K562 (cell line): ENCODE results near the gene SIGLEC6. TPM values are rescaled to one million over a fixed set of nuclear protein-coding genes. Genes with fewer than 3 reads are reported as not detected.

Source experiments
- FOXP1 ChIP-seq: sonication (generic); formaldehyde crosslinking; IDR thresholded peaks from 2 replicates; pipeline ENCODE4 v1.8.0; 2022; ENCODE audit warnings: mild to moderate bottlenecking, missing genetic modification reagents
- NFXL1 ChIP-seq: fragments of 450-650 bp; formaldehyde crosslinking; IDR thresholded peaks from 2 replicates; pipeline ENCODE4 v1.4.0; 2021; ENCODE audit warnings: mild to moderate bottlenecking
- NFYB ChIP-seq: IDR thresholded peaks from 2 replicates; pipeline ENCODE4 v1.6.1; 2011; ENCODE audit warnings: mild to moderate bottlenecking, moderate library complexity; ENCODE audit not compliant: insufficient read length; ENCODE audit errors: extremely low read depth
- POLR3G ChIP-seq: IDR thresholded peaks from 2 replicates; pipeline ENCODE4 v1.6.1; 2011; ENCODE audit not compliant: insufficient read length, insufficient replicate concordance; ENCODE audit errors: extremely low read depth
- TBL1XR1 ChIP-seq, 2 experiments: IDR thresholded peaks; 2 replicates each; pipeline ENCODE4 v1.6.1; 2012; ENCODE audit warnings: improper control_type of control experiment in 2 of 2, low read length in 2 of 2, mild to moderate bottlenecking in 1 of 2
- ZBTB7A ChIP-seq: IDR thresholded peaks from 2 replicates; pipeline ENCODE4 v1.6.1; 2011; ENCODE audit warnings: low read depth, mild to moderate bottlenecking, low read length, moderate library complexity, borderline replicate concordance; ENCODE audit not compliant: control insufficient read depth
- ZNF12 ChIP-seq: sonication (generic); formaldehyde crosslinking; IDR thresholded peaks from 2 replicates; pipeline ENCODE4 v1.4.0; 2020; ENCODE audit warnings: mild to moderate bottlenecking, missing genetic modification reagents
- ZNF589 ChIP-seq: fragments of 200-800 bp; sonication (Bioruptor generic); IDR thresholded peaks from 2 replicates; pipeline ENCODE4 v1.6.1; 2016; ENCODE audit warnings: low read depth, missing genetic modification characterization, missing compliant biosample characterization
- polyA plus RNA-seq, 8 experiments: library from polyadenylated mRNA; depleted of rRNA in 4 of 8; stranded (reverse) in 5 of 8; unstranded in 3 of 8; fragments of >200 nt; fragmentation: Nextera tagmentation in 2 of 8; fragmentation: Illumina TruSeq in 1 of 8; extraction: Ambion mirVana in 2 of 8; extraction: Trizol in 1 of 8; gene quantifications; 2 replicates each; pipeline versions ENCODE4 v1.2.1 to v1.2.3, GENCODE V29; 2011 to 2014; ENCODE audit warnings: inconsistent platforms in 1 of 8, missing spikeins in 1 of 8
- total RNA-seq, 7 experiments: library from RNA; depleted of rRNA in 6 of 7; stranded (reverse); fragments of >200 nt in 6 of 7; fragmentation: Illumina TruSeq in 2 of 7; extraction: Trizol in 2 of 7; gene quantifications; 2 replicates each; pipeline versions ENCODE4 v1.2.1 to v1.2.3, GENCODE V29; 2011 to 2021; ENCODE audit warnings: low replicate concordance in 1 of 7
- TF ChIP-seq, protein P1 (sequence below), 3 experiments: fragments of 200-800 bp in 1 of 3; fragments of 250-450 bp in 1 of 3; fragments of 450-650 bp in 1 of 3; sonication (Bioruptor Pico) in 1 of 3; sonication (Bioruptor generic) in 1 of 3; formaldehyde crosslinking in 1 of 3; IDR thresholded peaks; 2 replicates each; pipeline versions ENCODE4 v1.6.1 to v1.8.0; 2016 to 2022; ENCODE audit warnings: mild to moderate bottlenecking in 2 of 3, missing genetic modification characterization in 2 of 3, missing compliant biosample characterization in 1 of 3, moderate library complexity in 1 of 3
- TF ChIP-seq, protein P2 (sequence below): fragments of 250-450 bp; sonication (Bioruptor Pico); IDR thresholded peaks from 2 replicates; pipeline ENCODE4 v1.4.0; 2020; ENCODE audit warnings: mild to moderate bottlenecking, moderate library complexity
- TF ChIP-seq, protein P3 (sequence below): fragments of 450-650 bp; IDR thresholded peaks from 2 replicates; pipeline ENCODE4 v1.6.1; 2014; ENCODE audit warnings: low read depth, mild to moderate bottlenecking, moderate library complexity, borderline replicate concordance
- TF ChIP-seq, protein P4 (sequence below): sonication (generic); formaldehyde crosslinking; IDR thresholded peaks from 2 replicates; pipeline ENCODE4 v1.8.1; 2023; ENCODE audit warnings: mild to moderate bottlenecking, missing genetic modification reagents
- TF ChIP-seq, protein P5 (sequence below): fragments of 450-650 bp; IDR thresholded peaks from 2 replicates; pipeline ENCODE4 v1.6.1; 2016; ENCODE audit warnings: borderline replicate concordance

Gene SIGLEC6
- total and polyA plus RNA-seq, 9 of the 15 experiments (the other 6 are each of a cell fraction or from before 2014, with no cell fraction given): 0.03 to 17.5 (median 0.71) TPM

DNA sequence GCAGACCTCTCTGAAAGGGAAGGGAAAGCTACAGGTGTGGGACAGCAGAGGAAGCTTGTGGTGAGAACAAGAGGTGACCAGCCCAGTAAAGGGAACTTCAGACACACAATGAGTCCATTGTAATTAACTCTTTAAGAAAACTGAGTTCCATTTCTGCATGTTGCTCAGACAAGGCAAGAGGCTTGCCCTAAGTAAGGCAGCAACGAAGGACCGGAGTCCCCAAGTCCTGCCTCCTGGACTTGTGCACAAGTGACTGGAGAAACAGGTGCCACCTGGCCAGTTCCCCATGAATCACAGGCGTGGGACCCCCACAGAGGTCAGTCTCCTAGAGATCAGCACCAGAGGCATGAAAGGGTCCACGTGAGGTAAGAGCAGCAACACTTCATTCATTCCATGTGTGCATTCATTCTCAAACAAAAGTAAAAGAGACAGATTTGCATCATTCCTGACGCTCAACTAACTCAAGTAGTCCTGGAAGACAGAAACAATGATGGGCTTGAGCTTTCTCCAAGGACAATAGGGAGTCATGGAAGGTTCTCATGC is 14.7 kb upstream of the SIGLEC6 start (continued):
- TF ChIP-seq, protein P1, sequence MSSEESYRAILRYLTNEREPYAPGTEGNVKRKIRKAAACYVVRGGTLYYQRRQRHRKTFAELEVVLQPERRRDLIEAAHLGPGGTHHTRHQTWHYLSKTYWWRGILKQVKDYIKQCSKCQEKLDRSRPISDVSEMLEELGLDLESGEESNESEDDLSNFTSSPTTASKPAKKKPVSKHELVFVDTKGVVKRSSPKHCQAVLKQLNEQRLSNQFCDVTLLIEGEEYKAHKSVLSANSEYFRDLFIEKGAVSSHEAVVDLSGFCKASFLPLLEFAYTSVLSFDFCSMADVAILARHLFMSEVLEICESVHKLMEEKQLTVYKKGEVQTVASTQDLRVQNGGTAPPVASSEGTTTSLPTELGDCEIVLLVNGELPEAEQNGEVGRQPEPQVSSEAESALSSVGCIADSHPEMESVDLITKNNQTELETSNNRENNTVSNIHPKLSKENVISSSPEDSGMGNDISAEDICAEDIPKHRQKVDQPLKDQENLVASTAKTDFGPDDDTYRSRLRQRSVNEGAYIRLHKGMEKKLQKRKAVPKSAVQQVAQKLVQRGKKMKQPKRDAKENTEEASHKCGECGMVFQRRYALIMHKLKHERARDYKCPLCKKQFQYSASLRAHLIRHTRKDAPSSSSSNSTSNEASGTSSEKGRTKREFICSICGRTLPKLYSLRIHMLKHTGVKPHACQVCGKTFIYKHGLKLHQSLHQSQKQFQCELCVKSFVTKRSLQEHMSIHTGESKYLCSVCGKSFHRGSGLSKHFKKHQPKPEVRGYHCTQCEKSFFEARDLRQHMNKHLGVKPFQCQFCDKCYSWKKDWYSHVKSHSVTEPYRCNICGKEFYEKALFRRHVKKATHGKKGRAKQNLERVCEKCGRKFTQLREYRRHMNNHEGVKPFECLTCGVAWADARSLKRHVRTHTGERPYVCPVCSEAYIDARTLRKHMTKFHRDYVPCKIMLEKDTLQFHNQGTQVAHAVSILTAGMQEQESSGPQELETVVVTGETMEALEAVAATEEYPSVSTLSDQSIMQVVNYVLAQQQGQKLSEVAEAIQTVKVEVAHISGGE (CRISPR knock-in tag; IDR thresholded peaks at IDR 0.05): no peak
- no peak for TF ChIP-seq POLR3G
- peak; percentile 91; the same call in 1 of the 2 replicates for TF ChIP-seq ZNF589 (CRISPR knock-in tag)
- TF ChIP-seq, protein P2, sequence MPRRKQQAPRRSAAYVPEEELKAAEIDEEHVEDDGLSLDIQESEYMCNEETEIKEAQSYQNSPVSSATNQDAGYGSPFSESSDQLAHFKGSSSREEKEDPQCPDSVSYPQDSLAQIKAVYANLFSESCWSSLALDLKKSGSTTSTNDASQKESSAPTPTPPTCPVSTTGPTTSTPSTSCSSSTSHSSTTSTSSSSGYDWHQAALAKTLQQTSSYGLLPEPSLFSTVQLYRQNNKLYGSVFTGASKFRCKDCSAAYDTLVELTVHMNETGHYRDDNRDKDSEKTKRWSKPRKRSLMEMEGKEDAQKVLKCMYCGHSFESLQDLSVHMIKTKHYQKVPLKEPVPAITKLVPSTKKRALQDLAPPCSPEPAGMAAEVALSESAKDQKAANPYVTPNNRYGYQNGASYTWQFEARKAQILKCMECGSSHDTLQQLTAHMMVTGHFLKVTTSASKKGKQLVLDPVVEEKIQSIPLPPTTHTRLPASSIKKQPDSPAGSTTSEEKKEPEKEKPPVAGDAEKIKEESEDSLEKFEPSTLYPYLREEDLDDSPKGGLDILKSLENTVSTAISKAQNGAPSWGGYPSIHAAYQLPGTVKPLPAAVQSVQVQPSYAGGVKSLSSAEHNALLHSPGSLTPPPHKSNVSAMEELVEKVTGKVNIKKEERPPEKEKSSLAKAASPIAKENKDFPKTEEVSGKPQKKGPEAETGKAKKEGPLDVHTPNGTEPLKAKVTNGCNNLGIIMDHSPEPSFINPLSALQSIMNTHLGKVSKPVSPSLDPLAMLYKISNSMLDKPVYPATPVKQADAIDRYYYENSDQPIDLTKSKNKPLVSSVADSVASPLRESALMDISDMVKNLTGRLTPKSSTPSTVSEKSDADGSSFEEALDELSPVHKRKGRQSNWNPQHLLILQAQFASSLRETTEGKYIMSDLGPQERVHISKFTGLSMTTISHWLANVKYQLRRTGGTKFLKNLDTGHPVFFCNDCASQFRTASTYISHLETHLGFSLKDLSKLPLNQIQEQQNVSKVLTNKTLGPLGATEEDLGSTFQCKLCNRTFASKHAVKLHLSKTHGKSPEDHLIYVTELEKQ (CRISPR knock-in tag): peak; percentile 34; the same call in 1 of the 2 replicates
- TF ChIP-seq ZNF12 (CRISPR knock-in tag): no peak
- TF ChIP-seq NFYB: no peak
- TF ChIP-seq, protein P3, sequence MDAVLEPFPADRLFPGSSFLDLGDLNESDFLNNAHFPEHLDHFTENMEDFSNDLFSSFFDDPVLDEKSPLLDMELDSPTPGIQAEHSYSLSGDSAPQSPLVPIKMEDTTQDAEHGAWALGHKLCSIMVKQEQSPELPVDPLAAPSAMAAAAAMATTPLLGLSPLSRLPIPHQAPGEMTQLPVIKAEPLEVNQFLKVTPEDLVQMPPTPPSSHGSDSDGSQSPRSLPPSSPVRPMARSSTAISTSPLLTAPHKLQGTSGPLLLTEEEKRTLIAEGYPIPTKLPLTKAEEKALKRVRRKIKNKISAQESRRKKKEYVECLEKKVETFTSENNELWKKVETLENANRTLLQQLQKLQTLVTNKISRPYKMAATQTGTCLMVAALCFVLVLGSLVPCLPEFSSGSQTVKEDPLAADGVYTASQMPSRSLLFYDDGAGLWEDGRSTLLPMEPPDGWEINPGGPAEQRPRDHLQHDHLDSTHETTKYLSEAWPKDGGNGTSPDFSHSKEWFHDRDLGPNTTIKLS: no peak
- TF ChIP-seq, protein P4, sequence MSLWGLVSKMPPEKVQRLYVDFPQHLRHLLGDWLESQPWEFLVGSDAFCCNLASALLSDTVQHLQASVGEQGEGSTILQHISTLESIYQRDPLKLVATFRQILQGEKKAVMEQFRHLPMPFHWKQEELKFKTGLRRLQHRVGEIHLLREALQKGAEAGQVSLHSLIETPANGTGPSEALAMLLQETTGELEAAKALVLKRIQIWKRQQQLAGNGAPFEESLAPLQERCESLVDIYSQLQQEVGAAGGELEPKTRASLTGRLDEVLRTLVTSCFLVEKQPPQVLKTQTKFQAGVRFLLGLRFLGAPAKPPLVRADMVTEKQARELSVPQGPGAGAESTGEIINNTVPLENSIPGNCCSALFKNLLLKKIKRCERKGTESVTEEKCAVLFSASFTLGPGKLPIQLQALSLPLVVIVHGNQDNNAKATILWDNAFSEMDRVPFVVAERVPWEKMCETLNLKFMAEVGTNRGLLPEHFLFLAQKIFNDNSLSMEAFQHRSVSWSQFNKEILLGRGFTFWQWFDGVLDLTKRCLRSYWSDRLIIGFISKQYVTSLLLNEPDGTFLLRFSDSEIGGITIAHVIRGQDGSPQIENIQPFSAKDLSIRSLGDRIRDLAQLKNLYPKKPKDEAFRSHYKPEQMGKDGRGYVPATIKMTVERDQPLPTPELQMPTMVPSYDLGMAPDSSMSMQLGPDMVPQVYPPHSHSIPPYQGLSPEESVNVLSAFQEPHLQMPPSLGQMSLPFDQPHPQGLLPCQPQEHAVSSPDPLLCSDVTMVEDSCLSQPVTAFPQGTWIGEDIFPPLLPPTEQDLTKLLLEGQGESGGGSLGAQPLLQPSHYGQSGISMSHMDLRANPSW: no peak
- no peak for TF ChIP-seq ZBTB7A
- peak; percentile 55; the same call in 1 of the 2 replicates for TF ChIP-seq NFXL1 (CRISPR knock-in tag)
- no peak for TF ChIP-seq TBL1XR1 (IDR thresholded peaks at IDR 0.05; ENCODE audit: low read length in 2 of 2)
- no peak for TF ChIP-seq FOXP1 (CRISPR knock-in tag)
- TF ChIP-seq, protein P5, sequence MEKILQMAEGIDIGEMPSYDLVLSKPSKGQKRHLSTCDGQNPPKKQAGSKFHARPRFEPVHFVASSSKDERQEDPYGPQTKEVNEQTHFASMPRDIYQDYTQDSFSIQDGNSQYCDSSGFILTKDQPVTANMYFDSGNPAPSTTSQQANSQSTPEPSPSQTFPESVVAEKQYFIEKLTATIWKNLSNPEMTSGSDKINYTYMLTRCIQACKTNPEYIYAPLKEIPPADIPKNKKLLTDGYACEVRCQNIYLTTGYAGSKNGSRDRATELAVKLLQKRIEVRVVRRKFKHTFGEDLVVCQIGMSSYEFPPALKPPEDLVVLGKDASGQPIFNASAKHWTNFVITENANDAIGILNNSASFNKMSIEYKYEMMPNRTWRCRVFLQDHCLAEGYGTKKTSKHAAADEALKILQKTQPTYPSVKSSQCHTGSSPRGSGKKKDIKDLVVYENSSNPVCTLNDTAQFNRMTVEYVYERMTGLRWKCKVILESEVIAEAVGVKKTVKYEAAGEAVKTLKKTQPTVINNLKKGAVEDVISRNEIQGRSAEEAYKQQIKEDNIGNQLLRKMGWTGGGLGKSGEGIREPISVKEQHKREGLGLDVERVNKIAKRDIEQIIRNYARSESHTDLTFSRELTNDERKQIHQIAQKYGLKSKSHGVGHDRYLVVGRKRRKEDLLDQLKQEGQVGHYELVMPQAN: no peak
